Endothelial cell (in vitro differentiated cells): Measurements from ENCODE around the gene NFATC2. TPM values are rescaled to one million over a fixed set of nuclear protein-coding genes. Genes with fewer than 3 reads are reported as not detected.

ENCODE experiments used
- DNase-seq: peaks from one replicate; pipeline ENCODE4 v3.0.0; 2021; ENCODE audit warnings: low spot score
- H3K27ac Mint-ChIP-seq: one replicate; pipeline ENCODE4 v1.8.0; 2021; ENCODE audit warnings: mixed read lengths, inconsistent platforms; ENCODE audit not compliant: unreplicated experiment
- H3K27me3 Mint-ChIP-seq: one replicate; pipeline ENCODE4 v1.8.0; 2021; ENCODE audit warnings: mild to moderate bottlenecking, moderate library complexity, mixed read lengths, inconsistent platforms; ENCODE audit not compliant: unreplicated experiment
- H3K36me3 Mint-ChIP-seq: one replicate; pipeline ENCODE4 v1.8.0; 2021; ENCODE audit warnings: mild to moderate bottlenecking, low read depth, mixed read lengths, inconsistent platforms; ENCODE audit not compliant: unreplicated experiment
- H3K4me1 Mint-ChIP-seq: one replicate; pipeline ENCODE4 v1.8.0; 2021; ENCODE audit warnings: mild to moderate bottlenecking, mixed read lengths, inconsistent platforms; ENCODE audit not compliant: unreplicated experiment
- H3K4me3 Mint-ChIP-seq: one replicate; pipeline ENCODE4 v1.8.0; 2021; ENCODE audit warnings: mild to moderate bottlenecking, mixed read lengths, inconsistent platforms; ENCODE audit not compliant: unreplicated experiment
- H3K9me3 Mint-ChIP-seq: one replicate; pipeline ENCODE4 v1.8.0; 2021; ENCODE audit warnings: mixed read lengths, inconsistent platforms; ENCODE audit not compliant: unreplicated experiment
- total RNA-seq: library from RNA; stranded (reverse); fragmentation: NEBNext Ultra II Directional; extraction: Animal tissue kit (Norgen Biotek cat#: 25700); gene quantifications from one replicate; pipeline ENCODE4 v1.2.1, GENCODE V29; 2021; ENCODE audit not compliant: unreplicated experiment
- TF ChIP-seq, protein P1 (sequence below): fragments of 200-600 bp; sonication (generic); IDR thresholded peaks from one replicate; pipeline ENCODE4 v1.5.0; 2021; ENCODE audit warnings: antibody characterized with exemption; ENCODE audit not compliant: unreplicated experiment

Gene NFATC2
- total RNA-seq, 1 donor from 2014 or later = 3.5 TPM

DNA sequence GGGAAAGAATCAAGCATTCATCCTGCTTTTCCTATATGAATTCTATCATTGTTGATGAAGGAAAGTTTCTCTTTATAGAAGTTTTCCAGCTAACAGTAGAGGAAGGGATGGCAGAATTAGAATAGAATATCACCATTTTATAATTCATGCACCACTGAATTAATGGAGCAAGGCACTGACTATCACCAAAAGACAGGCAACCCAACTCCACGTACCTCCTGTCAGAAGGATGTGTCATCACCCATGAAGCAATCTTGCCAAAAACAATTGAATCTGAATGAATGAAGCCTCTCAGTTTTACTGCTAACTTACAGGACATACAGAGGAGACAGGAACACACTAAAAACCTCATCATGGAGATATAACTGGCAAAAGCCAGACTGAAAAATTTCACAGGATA is 122.4 kb downstream of the NFATC2 start:
- Mint-ChIP-seq H3K36me3 (no peaks in the 10 kb centered on the region), H3K27me3 (no peaks in the 10 kb centered on the region), H3K4me3 (no peak overlapping the region), H3K4me1 (peaks cover 23% of the 10 kb centered on the region), H3K9me3 (no peaks in the 10 kb centered on the region), H3K27ac (no peak overlapping the region)
- DNase-seq = no peak
- TF ChIP-seq, protein P1, sequence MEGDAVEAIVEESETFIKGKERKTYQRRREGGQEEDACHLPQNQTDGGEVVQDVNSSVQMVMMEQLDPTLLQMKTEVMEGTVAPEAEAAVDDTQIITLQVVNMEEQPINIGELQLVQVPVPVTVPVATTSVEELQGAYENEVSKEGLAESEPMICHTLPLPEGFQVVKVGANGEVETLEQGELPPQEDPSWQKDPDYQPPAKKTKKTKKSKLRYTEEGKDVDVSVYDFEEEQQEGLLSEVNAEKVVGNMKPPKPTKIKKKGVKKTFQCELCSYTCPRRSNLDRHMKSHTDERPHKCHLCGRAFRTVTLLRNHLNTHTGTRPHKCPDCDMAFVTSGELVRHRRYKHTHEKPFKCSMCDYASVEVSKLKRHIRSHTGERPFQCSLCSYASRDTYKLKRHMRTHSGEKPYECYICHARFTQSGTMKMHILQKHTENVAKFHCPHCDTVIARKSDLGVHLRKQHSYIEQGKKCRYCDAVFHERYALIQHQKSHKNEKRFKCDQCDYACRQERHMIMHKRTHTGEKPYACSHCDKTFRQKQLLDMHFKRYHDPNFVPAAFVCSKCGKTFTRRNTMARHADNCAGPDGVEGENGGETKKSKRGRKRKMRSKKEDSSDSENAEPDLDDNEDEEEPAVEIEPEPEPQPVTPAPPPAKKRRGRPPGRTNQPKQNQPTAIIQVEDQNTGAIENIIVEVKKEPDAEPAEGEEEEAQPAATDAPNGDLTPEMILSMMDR = no peak

DNA sequence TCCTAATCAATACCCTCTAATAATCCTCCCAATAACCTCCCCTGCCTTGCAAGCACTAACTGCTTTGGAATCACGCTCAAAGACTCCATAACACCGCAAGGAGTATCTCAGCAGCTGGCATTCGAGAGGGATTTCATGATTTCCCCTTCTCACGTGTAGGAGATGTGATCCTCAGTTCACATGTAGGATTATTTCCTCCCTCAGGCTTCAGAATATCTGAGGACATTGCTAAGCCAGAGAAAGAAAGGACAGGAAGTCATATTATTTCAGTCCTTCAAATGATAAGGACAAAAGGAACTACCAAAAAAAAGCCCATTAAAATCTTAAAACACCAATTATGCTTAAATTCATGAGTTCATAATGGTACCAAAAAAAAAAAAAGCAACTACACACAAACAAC is 122.9 kb downstream of the NFATC2 start:
- no peak overlapping the region for H3K27ac Mint-ChIP-seq
- DNase-seq = no peak

GRCh38 chr20:51419231-51419630 is 123.3 kb downstream of the NFATC2 start:
- Mint-ChIP-seq H3K27ac (no peak overlapping the region), H3K4me1 (peaks cover 23% of the 10 kb centered on the region), H3K36me3 (no peaks in the 10 kb centered on the region), H3K4me3 (no peak overlapping the region), H3K9me3 (no peaks in the 10 kb centered on the region), H3K27me3 (no peaks in the 10 kb centered on the region)
- TF ChIP-seq, protein P1 = no peak
- no peak for DNase-seq

More for the DNA sequence above, 122.9 kb downstream of the NFATC2 start:
- Mint-ChIP-seq H3K36me3 (no peaks in the 10 kb centered on the region), H3K4me3 (no peak overlapping the region), H3K4me1 (peaks cover 23% of the 10 kb centered on the region), H3K27me3 (no peaks in the 10 kb centered on the region), H3K9me3 (no peaks in the 10 kb centered on the region)
- TF ChIP-seq, protein P1 = no peak

DNA sequence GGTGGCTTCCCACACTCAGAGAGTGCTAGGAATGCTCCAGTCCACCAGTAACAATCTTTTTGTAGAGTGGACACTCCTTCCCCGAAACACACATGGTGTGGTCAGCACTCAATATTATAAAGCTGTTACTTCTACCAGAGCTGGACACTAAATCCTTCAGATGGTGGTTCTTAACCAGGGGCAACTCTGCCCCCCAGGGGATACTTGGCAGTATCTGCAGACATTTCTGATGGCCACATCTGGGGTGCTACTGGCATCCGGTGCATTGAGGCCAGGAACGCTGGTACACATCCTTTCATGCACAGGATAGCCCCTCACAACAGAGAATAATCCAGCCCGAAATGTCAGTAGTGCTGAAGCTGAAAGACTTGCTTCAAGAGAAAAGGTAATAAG is 124.4 kb downstream of the NFATC2 start:
- peaks cover 23% of the 10 kb centered on the region for H3K4me1 Mint-ChIP-seq
- H3K4me3 Mint-ChIP-seq = no peak overlapping the region
- H3K36me3 Mint-ChIP-seq = no peaks in the 10 kb centered on the region
- H3K9me3 Mint-ChIP-seq = no peaks in the 10 kb centered on the region
- no peaks in the 10 kb centered on the region for H3K27me3 Mint-ChIP-seq
- DNase-seq = no peak
- TF ChIP-seq, protein P1 = no peak
- no peak overlapping the region for H3K27ac Mint-ChIP-seq

- Mint-ChIP-seq H3K9me3 (no peaks in the 10 kb centered on the region), H3K4me1 (peaks cover 25% of the 10 kb centered on the region), H3K27ac (no peak overlapping the region), H3K4me3 (no peak overlapping the region), H3K36me3 (no peaks in the 10 kb centered on the region), H3K27me3 (no peaks in the 10 kb centered on the region)
- TF ChIP-seq, protein P1 = no peak
- no peak for DNase-seq
These were observed 125.0 kb downstream of the NFATC2 start for GRCh38 chr20:51417250-51418136.
